Ovary (tissue), 3 donors: ENCODE measurements around the gene SYT6.

Source experiments
- EP300 ChIP-seq: sonication (generic); formaldehyde crosslinking; IDR thresholded peaks from one replicate; pipeline ENCODE4 v1.6.1; 2017; ENCODE audit warnings: antibody characterized with exemption
- POLR2A ChIP-seq: fragments of 450-650 bp; IDR thresholded peaks from one replicate; pipeline ENCODE4 v1.6.1; 2017; ENCODE audit warnings: antibody characterized with exemption, mild to moderate bottlenecking, moderate library complexity
- TF ChIP-seq, protein P1 (sequence below), 3 donors: fragments of 450-650 bp in 2 of 3; fragments of 200-600 bp in 1 of 3; IDR thresholded peaks; one replicate each; pipeline versions ENCODE4 v1.5.1 to v1.8.0; 2016 to 2022; ENCODE audit warnings: antibody characterized with exemption in 3 of 3, mild to moderate bottlenecking in 1 of 3
- donor health status: DM: no; HTN: no; CAD: no.

DNA sequence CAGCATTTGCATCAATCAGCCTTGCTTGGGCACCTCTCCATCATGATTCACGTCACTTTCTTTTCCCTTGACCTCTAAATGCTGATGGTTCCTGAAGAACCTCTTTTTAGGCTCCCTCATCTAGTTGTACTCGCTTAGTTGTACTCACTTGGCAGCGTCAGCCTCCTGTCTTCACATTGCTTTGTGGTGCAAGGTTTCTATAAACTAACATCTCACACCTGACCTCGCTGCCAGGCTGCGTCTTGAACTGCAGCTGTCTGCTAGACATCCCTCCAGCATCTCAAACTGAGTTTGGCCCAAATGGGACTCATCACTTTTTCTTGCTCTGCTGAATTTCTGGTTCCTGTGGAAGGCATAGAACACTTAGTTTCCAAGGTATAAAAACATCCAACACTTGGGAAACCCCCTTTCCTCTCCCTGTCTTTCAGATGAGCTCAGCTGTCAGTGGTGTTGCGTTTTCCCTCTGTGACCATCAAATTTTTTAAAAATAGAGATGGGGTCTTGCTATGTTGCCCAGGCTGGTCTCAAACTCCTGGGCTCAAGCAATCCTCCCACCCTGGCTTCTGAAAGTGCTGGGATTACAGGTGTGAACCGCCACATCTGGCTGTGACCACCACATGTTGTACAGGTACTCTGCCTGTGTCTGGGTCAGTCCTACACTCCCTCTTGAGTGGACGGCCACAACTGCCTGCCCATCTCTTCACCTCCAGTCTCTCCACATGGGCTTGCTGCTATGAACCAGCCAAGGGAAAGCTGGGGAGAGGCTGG, 66.9 kb downstream of the SYT6 start:
- TF ChIP-seq POLR2A (no peak), EP300 (no peak)
- TF ChIP-seq, protein P1, sequence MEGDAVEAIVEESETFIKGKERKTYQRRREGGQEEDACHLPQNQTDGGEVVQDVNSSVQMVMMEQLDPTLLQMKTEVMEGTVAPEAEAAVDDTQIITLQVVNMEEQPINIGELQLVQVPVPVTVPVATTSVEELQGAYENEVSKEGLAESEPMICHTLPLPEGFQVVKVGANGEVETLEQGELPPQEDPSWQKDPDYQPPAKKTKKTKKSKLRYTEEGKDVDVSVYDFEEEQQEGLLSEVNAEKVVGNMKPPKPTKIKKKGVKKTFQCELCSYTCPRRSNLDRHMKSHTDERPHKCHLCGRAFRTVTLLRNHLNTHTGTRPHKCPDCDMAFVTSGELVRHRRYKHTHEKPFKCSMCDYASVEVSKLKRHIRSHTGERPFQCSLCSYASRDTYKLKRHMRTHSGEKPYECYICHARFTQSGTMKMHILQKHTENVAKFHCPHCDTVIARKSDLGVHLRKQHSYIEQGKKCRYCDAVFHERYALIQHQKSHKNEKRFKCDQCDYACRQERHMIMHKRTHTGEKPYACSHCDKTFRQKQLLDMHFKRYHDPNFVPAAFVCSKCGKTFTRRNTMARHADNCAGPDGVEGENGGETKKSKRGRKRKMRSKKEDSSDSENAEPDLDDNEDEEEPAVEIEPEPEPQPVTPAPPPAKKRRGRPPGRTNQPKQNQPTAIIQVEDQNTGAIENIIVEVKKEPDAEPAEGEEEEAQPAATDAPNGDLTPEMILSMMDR (IDR thresholded peaks at IDR 0.05) = no peak
